ENCODE data around the gene HTR1A. TPM values are rescaled to one million over a fixed set of nuclear protein-coding genes. Genes with fewer than 3 reads are reported as not detected.
A peak's percentile ranks its signal among the peaks of the same experiment; 100 is the strongest.

The HTR1A gene
- total and polyA plus RNA-seq, 2 of the 8 experiments (the other 6 are each of a cell fraction or from before 2014, with no cell fraction given) = 4.7 to 6.5 TPM

DNA sequence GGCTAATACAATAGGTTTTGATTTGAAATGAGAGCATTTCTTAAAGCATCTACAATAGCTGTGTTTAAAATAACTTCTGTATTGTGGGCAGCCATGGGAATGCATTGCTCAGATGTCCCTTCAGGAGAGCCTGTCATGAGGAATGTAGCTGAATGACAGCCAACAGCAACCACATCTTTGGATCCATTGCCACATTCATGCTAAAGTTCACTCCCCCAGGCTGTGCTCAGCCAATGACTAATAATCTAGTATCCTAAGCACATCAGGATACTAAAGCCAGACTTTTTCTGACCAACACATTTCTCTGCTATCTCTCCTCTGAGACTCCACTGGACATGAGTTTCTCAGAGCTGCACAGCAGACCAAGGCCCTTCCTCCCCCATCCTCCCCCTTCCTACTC is 45.5 kb downstream of the HTR1A start:
- H3K23me2 ChIP-seq (ENCODE audit: low read depth, low read length) = no peaks in the 10 kb centered on the region
- no peak overlapping the region for H3K18ac ChIP-seq (ENCODE audit: extremely low read depth, low read length)
- no peak overlapping the region for H4K8ac ChIP-seq (ENCODE audit: extremely low read depth, insufficient read depth, low read length)
- no peak overlapping the region for H2BK120ac ChIP-seq (replicated peaks; ENCODE audit: low read depth, low read length)
- no peak overlapping the region for H3K4ac ChIP-seq (replicated peaks; ENCODE audit: insufficient read length, low read depth, low read length)
- H3K9me3 ChIP-seq (ENCODE audit: insufficient read depth in 2 of 2, low read depth in 1 of 2, low read length in 1 of 2) = no peaks in the 10 kb centered on the region; a peak in 1 of 4 replicates
- H3K4me1 ChIP-seq (replicated peaks in 1 of 4; ENCODE audit: control insufficient read depth in 3 of 4, insufficient read depth in 4 of 4, low read length in 3 of 4) = peaks cover 0 to 4% (median 0%) of the 10 kb centered on the region in 4 experiments; a peak in 1 of 7 replicates
- TF ChIP-seq SP1 (IDR thresholded peaks at IDR 0.05; ENCODE audit: low read depth, low read length) = no peak
- H3K4me2 ChIP-seq (ENCODE audit: insufficient read depth in 1 of 2, low read depth in 2 of 2, low read length in 2 of 2) = no peak overlapping the region
- CTCF ChIA-PET (ENCODE audit: partially characterized antibody) = interaction anchor here (0.9 kb wide), 1 partner anchor 43 kb away, joined by 3 read pairs; no protein-coding TSS in a partner anchor
- 0 out of 2 replicates have a peak overlapping the region, but pooled peaks have one; percentile 36 for H2BK20ac ChIP-seq (ENCODE audit: low read length)
- no peak overlapping the region for H4K91ac ChIP-seq (replicated peaks; ENCODE audit: insufficient read length, low read length)
- no peak for DNase-seq (ENCODE audit: low read depth in 1 of 2, low spot score in 2 of 2)
- no peak overlapping the region for H2BK12ac ChIP-seq (ENCODE audit: low read depth, low read length)
- H3K79me2 ChIP-seq (ENCODE audit: control insufficient read depth in 1 of 2, insufficient read depth in 2 of 2, low read length in 2 of 2) = no peaks in the 10 kb centered on the region
- no peak overlapping the region for H3K23ac ChIP-seq (ENCODE audit: insufficient read length)
- no peak overlapping the region for H3K4me3 ChIP-seq (ENCODE audit: extremely low read depth in 1 of 4, insufficient read depth in 2 of 4, low read depth in 3 of 4, low read length in 4 of 4)
- H3K9ac ChIP-seq (replicated peaks in 1 of 4; ENCODE audit: extremely low read depth in 1 of 4, low read depth in 3 of 4, low read length in 3 of 4) = no peak overlapping the region
- H3K27me3 ChIP-seq (replicated peaks in 1 of 4; ENCODE audit: control insufficient read depth in 3 of 4, extremely low read depth in 1 of 4, insufficient read depth in 3 of 4, low read length in 3 of 4) = no peaks in the 10 kb centered on the region
- FAIRE-seq = no peak
- POLR2A ChIA-PET (ENCODE audit: partially characterized antibody) = no interaction called here
- no peak overlapping the region for H3K56ac ChIP-seq (replicated peaks; ENCODE audit: insufficient read length, low read depth, low read length)
- no peak overlapping the region for H3K14ac ChIP-seq (ENCODE audit: insufficient read length)
- H3K79me1 ChIP-seq (ENCODE audit: low read depth, low read length) = no peaks in the 10 kb centered on the region
- no peak overlapping the region for H2BK5ac ChIP-seq (ENCODE audit: low read depth, low read length)
- H3K36me3 ChIP-seq (ENCODE audit: control insufficient read depth in 2 of 4, insufficient read depth in 4 of 4, low read length in 3 of 4) = no peaks in the 10 kb centered on the region
- no peaks in the 10 kb centered on the region for H4K20me1 ChIP-seq (replicated peaks in 1 of 2; ENCODE audit: control insufficient read depth in 1 of 2, insufficient read depth in 2 of 2, low read length in 2 of 2)
- H3K27ac ChIP-seq (ENCODE audit: low read depth, low read length) = no peak overlapping the region
- H4K5ac ChIP-seq (ENCODE audit: insufficient read length, low read depth, low read length) = no peak overlapping the region
- no peak overlapping the region for H2BK15ac ChIP-seq (ENCODE audit: low read length)
- 0 out of 2 replicates have a peak overlapping the region, but pooled peaks have one; percentile 8 for H2AFZ ChIP-seq (ENCODE audit: low read length)
- H2AK5ac ChIP-seq (ENCODE audit: low read depth, low read length) = no peak overlapping the region
